Activated CD8-positive, alpha-beta T cell treated with anti-CD3 and anti-CD28 coated beads, Interleukin-2, amount 10 ng/mL, durations not matched to agents 7 days and 5 days (primary cell): ENCODE results near the gene LYZ. TPM values are rescaled to one million over a fixed set of nuclear protein-coding genes. Genes with fewer than 3 reads are reported as not detected.

Experiments
- ATAC-seq: fragments of 150-1000 bp; cut with Tn5 transposase; one replicate; pipeline ENCODE4 v1.10.0; 2021; ENCODE audit warnings: moderate library complexity
- CTCF ChIA-PET: fragments of 350-600 bp; sonication (Branson Sonifier 250); formaldehyde crosslinking; loops from one replicate; lab custom pipeline; 2021; ENCODE audit warnings: antibody characterized with exemption; lab: Charles Lee
- POLR2A ChIA-PET: fragments of 350-600 bp; sonication (Branson Sonifier 250); formaldehyde crosslinking; loops from one replicate; lab custom pipeline; 2021; ENCODE audit warnings: antibody characterized with exemption; lab: Charles Lee
- DNase-seq: peaks from one replicate; pipeline ENCODE4 v3.0.0-alpha.2; 2020
- H3K27ac Mint-ChIP-seq: one replicate; pipeline ENCODE4 v1.8.0; 2021; ENCODE audit warnings: mild to moderate bottlenecking, mixed read lengths
- H3K27me3 Mint-ChIP-seq: one replicate; pipeline ENCODE4 v1.8.0; 2021; ENCODE audit warnings: low read depth, mixed read lengths
- H3K36me3 Mint-ChIP-seq: one replicate; pipeline ENCODE4 v1.8.0; 2021; ENCODE audit warnings: low read depth, mixed read lengths
- H3K4me1 Mint-ChIP-seq: one replicate; pipeline ENCODE4 v1.8.0; 2021; ENCODE audit warnings: low read depth, mixed read lengths
- H3K4me3 Mint-ChIP-seq: one replicate; pipeline ENCODE4 v1.8.0; 2021; ENCODE audit warnings: mild to moderate bottlenecking, mixed read lengths
- H3K9me3 Mint-ChIP-seq: one replicate; pipeline ENCODE4 v1.8.0; 2022; ENCODE audit warnings: mixed read lengths; ENCODE audit not compliant: insufficient read depth
- total RNA-seq, 2 experiments: library from RNA; stranded (reverse); gene quantifications; one replicate each; pipeline ENCODE4 v1.2.3, GENCODE V29; 2021

LYZ gene
- total RNA-seq, 2 experiments from 2014 or later: not detected

- Mint-ChIP-seq H3K4me1 (peaks cover 4% of the 10 kb centered on the region), H3K4me3 (no peak overlapping the region), H3K27ac (no peak overlapping the region), H3K36me3 (no peaks in the 10 kb centered on the region), H3K9me3 (no peaks in the 10 kb centered on the region), H3K27me3 (peaks cover 12% of the 10 kb centered on the region)
- DNase-seq (no peak), ATAC-seq (no peak)
- ChIA-PET CTCF (interaction anchor here (1.2 to 1.9 kb wide), 3 partner anchors 10 to 49 kb away, joined by 3 to 4 read pairs (median 3); no protein-coding TSS in a partner anchor), POLR2A (no interaction called here)
Measured at GRCh38 chr12:69339999-69340398, 8.2 kb upstream of the LYZ start.

GRCh38 chr12:69341328-69341727 lies 6.9 kb upstream of the LYZ start:
- no peak for DNase-seq
- Mint-ChIP-seq H3K27ac (no peak overlapping the region), H3K9me3 (no peaks in the 10 kb centered on the region), H3K27me3 (peaks cover 12% of the 10 kb centered on the region), H3K36me3 (no peaks in the 10 kb centered on the region), H3K4me1 (peaks cover 2% of the 10 kb centered on the region), H3K4me3 (no peak overlapping the region)
- ChIA-PET POLR2A (no interaction called here), CTCF (interaction anchor here (2.7 to 2.9 kb wide), 2 partner anchors 10 to 16 kb away, joined by 8 to 20 read pairs; no protein-coding TSS in a partner anchor)
- no peak for ATAC-seq

GRCh38 chr12:69342421-69342820 lies 5.8 kb upstream of the LYZ start:
- peaks cover 2% of the 10 kb centered on the region for H3K4me1 Mint-ChIP-seq
- H3K9me3 Mint-ChIP-seq: no peaks in the 10 kb centered on the region
- ATAC-seq: no peak
- H3K4me3 Mint-ChIP-seq: no peak overlapping the region
- peaks cover 11% of the 10 kb centered on the region for H3K27me3 Mint-ChIP-seq
- no peak for DNase-seq
- H3K27ac Mint-ChIP-seq: no peak overlapping the region
- H3K36me3 Mint-ChIP-seq: no peaks in the 10 kb centered on the region
- ChIA-PET CTCF (interaction anchor here (0.8 to 2.9 kb wide), 4 partner anchors 11 to 53 kb away, joined by 3 to 20 read pairs (median 6); no protein-coding TSS in a partner anchor), POLR2A (no interaction called here)

- Mint-ChIP-seq H3K4me3 (no peak overlapping the region), H3K27ac (no peak overlapping the region), H3K27me3 (peaks cover 13% of the 10 kb centered on the region), H3K9me3 (no peaks in the 10 kb centered on the region), H3K36me3 (no peaks in the 10 kb centered on the region), H3K4me1 (peaks cover 7% of the 10 kb centered on the region)
- no peak for ATAC-seq
- POLR2A ChIA-PET: interaction anchor here (1.3 kb wide), 1 partner anchor 13 kb away, joined by 6 read pairs; no protein-coding TSS in a partner anchor
- CTCF ChIA-PET: interaction anchor here (0.8 to 2.9 kb wide), 3 partner anchors 12 to 226 kb away, joined by 3 to 20 read pairs (median 8); no protein-coding TSS in a partner anchor
- DNase-seq: no peak
Measured at GRCh38 chr12:69343357-69343756, 4.8 kb upstream of the LYZ start.

- DNase-seq (no peak), ATAC-seq (no peak)
- Mint-ChIP-seq H3K4me1 (peaks cover 8% of the 10 kb centered on the region), H3K36me3 (no peaks in the 10 kb centered on the region), H3K27me3 (peaks cover 14% of the 10 kb centered on the region), H3K4me3 (no peak overlapping the region), H3K27ac (no peak overlapping the region), H3K9me3 (no peaks in the 10 kb centered on the region)
- ChIA-PET POLR2A (interaction anchor here (1.3 kb wide), 1 partner anchor 13 kb away, joined by 6 read pairs; no protein-coding TSS in a partner anchor), CTCF (interaction anchor here (0.8 to 2.9 kb wide), 3 partner anchors 12 to 225 kb away, joined by 3 to 20 read pairs (median 8); no protein-coding TSS in a partner anchor)
Measured at GRCh38 chr12:69343885-69344612, 4.1 kb upstream of the LYZ start.

- ATAC-seq (no peak), DNase-seq (no peak)
- H3K4me3 Mint-ChIP-seq: no peak overlapping the region
- H3K36me3 Mint-ChIP-seq: no peaks in the 10 kb centered on the region
- H3K27me3 Mint-ChIP-seq: peaks cover 13% of the 10 kb centered on the region
- no peak overlapping the region for H3K27ac Mint-ChIP-seq
- POLR2A ChIA-PET: no interaction called here
- CTCF ChIA-PET: no interaction called here
- peaks cover 8% of the 10 kb centered on the region for H3K4me1 Mint-ChIP-seq
- no peaks in the 10 kb centered on the region for H3K9me3 Mint-ChIP-seq
Measured at GRCh38 chr12:69345077-69345476, 3.1 kb upstream of the LYZ start.

GRCh38 chr12:69345742-69346141 lies 2.4 kb upstream of the LYZ start:
- Mint-ChIP-seq H3K4me3 (no peak overlapping the region), H3K27ac (no peak overlapping the region), H3K36me3 (no peaks in the 10 kb centered on the region), H3K4me1 (peaks cover 8% of the 10 kb centered on the region), H3K9me3 (no peaks in the 10 kb centered on the region), H3K27me3 (peaks cover 12% of the 10 kb centered on the region)
- no peak for DNase-seq
- ChIA-PET CTCF (no interaction called here), POLR2A (no interaction called here)
- no peak for ATAC-seq

GRCh38 chr12:69350002-69350626 lies 1.9 kb downstream of the LYZ start:
- H3K27ac Mint-ChIP-seq: no peak overlapping the region
- ATAC-seq (no peak), DNase-seq (no peak)
- H3K4me1 Mint-ChIP-seq: peaks cover 5% of the 10 kb centered on the region
- CTCF ChIA-PET: interaction anchor here (1.9 kb wide), 1 partner anchor 59 kb away, joined by 6 read pairs; no protein-coding TSS in a partner anchor
- H3K27me3 Mint-ChIP-seq: peaks cover 16% of the 10 kb centered on the region
- POLR2A ChIA-PET: no interaction called here
- no peaks in the 10 kb centered on the region for H3K9me3 Mint-ChIP-seq
- no peaks in the 10 kb centered on the region for H3K36me3 Mint-ChIP-seq
- H3K4me3 Mint-ChIP-seq: no peak overlapping the region

- ChIA-PET CTCF (no interaction called here), POLR2A (no interaction called here)
- DNase-seq: no peak
- Mint-ChIP-seq H3K4me3 (no peak overlapping the region), H3K9me3 (no peaks in the 10 kb centered on the region), H3K4me1 (peaks cover 5% of the 10 kb centered on the region), H3K36me3 (no peaks in the 10 kb centered on the region), H3K27ac (no peak overlapping the region), H3K27me3 (peaks cover 18% of the 10 kb centered on the region)
- no peak for ATAC-seq
Measured at GRCh38 chr12:69350777-69351176, 2.6 kb downstream of the LYZ start.

GRCh38 chr12:69351462-69352236 lies 3.5 kb downstream of the LYZ start:
- ChIA-PET POLR2A (interaction anchor here (0.6 to 1.1 kb wide), 2 partner anchors 21 to 234 kb away, joined by 5 read pairs; no protein-coding TSS in a partner anchor), CTCF (interaction anchor here (0.8 to 1.3 kb wide), 2 partner anchors 61 to 219 kb away, joined by 3 read pairs; no protein-coding TSS in a partner anchor)
- Mint-ChIP-seq H3K4me3 (no peak overlapping the region), H3K36me3 (no peaks in the 10 kb centered on the region), H3K27me3 (peaks cover 18% of the 10 kb centered on the region), H3K27ac (no peak overlapping the region), H3K4me1 (peaks cover 5% of the 10 kb centered on the region), H3K9me3 (no peaks in the 10 kb centered on the region)
- ATAC-seq (no peak), DNase-seq (no peak)

GRCh38 chr12:69352904-69353303 lies 4.7 kb downstream of the LYZ start:
- no peak overlapping the region for H3K4me3 Mint-ChIP-seq
- peaks cover 18% of the 10 kb centered on the region for H3K27me3 Mint-ChIP-seq
- POLR2A ChIA-PET: interaction anchor here (2.0 kb wide), 1 partner anchor 22 kb away, joined by 5 read pairs; no protein-coding TSS in a partner anchor
- peaks cover 8% of the 10 kb centered on the region for H3K4me1 Mint-ChIP-seq
- H3K36me3 Mint-ChIP-seq: no peaks in the 10 kb centered on the region
- DNase-seq (no peak), ATAC-seq (no peak)
- no peaks in the 10 kb centered on the region for H3K9me3 Mint-ChIP-seq
- no peak overlapping the region for H3K27ac Mint-ChIP-seq
- CTCF ChIA-PET: interaction anchor here (0.8 to 1.3 kb wide), 3 partner anchors 10 to 218 kb away, joined by 3 read pairs; no protein-coding TSS in a partner anchor
